CD14-positive monocyte (primary cell): ENCODE results near the gene CTBP2. TPM values are rescaled to one million over a fixed set of nuclear protein-coding genes. Genes with fewer than 3 reads are reported as not detected.

Source experiments
- DNase-seq, 3 donors: peaks; one replicate each; pipeline ENCODE4 v3.0.0-alpha.2; 2011 to 2022
- H2AFZ ChIP-seq: 2 replicates; pipeline ENCODE4 v1.6.0; 2012; ENCODE audit warnings: mild to moderate bottlenecking, low read depth, low read length, inconsistent platforms; ENCODE audit not compliant: insufficient read depth, poor library complexity, severe bottlenecking
- H3K27ac ChIP-seq, 2 donors: 1 replicate in 1 of 2; 2 replicates in 1 of 2; pipeline ENCODE4 v1.5.1; 2012 to 2013; ENCODE audit warnings: low read length in 2 of 2, control low read depth in 1 of 2, inconsistent platforms in 1 of 2, low read depth in 1 of 2, mild to moderate bottlenecking in 1 of 2
- H3K27me3 ChIP-seq, 2 donors: one replicate each; pipeline versions ENCODE4 v1.6.0 to v1.6.1; 2011 to 2013; ENCODE audit warnings: low read length in 2 of 2; ENCODE audit not compliant: control insufficient read depth in 2 of 2, insufficient read depth in 2 of 2
- H3K36me3 ChIP-seq, 2 donors: replicated peaks in 1 of 2; 1 replicate in 1 of 2; 2 replicates in 1 of 2; pipeline versions ENCODE4 v1.5.1 to v1.6.1; 2012 to 2013; ENCODE audit warnings: low read length in 2 of 2, control low read depth in 1 of 2, inconsistent platforms in 1 of 2, mild to moderate bottlenecking in 1 of 2; ENCODE audit not compliant: insufficient read depth in 2 of 2, control insufficient read depth in 1 of 2
- H3K4me1 ChIP-seq, 2 donors: 1 replicate in 1 of 2; 2 replicates in 1 of 2; pipeline versions ENCODE4 v1.5.1 to v1.6.1; 2012 to 2013; ENCODE audit warnings: low read length in 2 of 2, control low read depth in 1 of 2, inconsistent platforms in 1 of 2, mild to moderate bottlenecking in 1 of 2, moderate library complexity in 1 of 2; ENCODE audit not compliant: insufficient read depth in 2 of 2, control insufficient read depth in 1 of 2
- H3K4me2 ChIP-seq: replicated peaks from 2 replicates; pipeline ENCODE3; 2012; ENCODE audit warnings: low read length, moderate library complexity, mild to moderate bottlenecking; ENCODE audit not compliant: poor library complexity, severe bottlenecking; ENCODE audit errors: extremely low read depth
- H3K4me3 ChIP-seq, 3 experiments: fragments of 200-600 bp in 1 of 3; sonication (generic) in 1 of 3; replicated peaks in 1 of 3; 1 replicate in 2 of 3; 2 replicates in 1 of 3; pipeline ENCODE4 v1.5.1; 2011 to 2013; ENCODE audit warnings: low read length in 3 of 3, mild to moderate bottlenecking in 3 of 3, control low read depth in 2 of 3, low read depth in 2 of 3, inconsistent platforms in 1 of 3, moderate library complexity in 1 of 3
- H3K79me2 ChIP-seq: 2 replicates; pipeline ENCODE4 v1.6.0; 2012; ENCODE audit warnings: mild to moderate bottlenecking, control low read depth, inconsistent platforms, low read length, moderate library complexity; ENCODE audit not compliant: insufficient read depth
- H3K9ac ChIP-seq: 2 replicates; pipeline ENCODE4 v1.6.0; 2017; ENCODE audit warnings: low read length, mild to moderate bottlenecking; ENCODE audit not compliant: insufficient read depth, poor library complexity, severe bottlenecking
- H3K9me3 ChIP-seq, 2 donors: replicated peaks in 1 of 2; 1 replicate in 1 of 2; 2 replicates in 1 of 2; pipeline versions ENCODE4 v1.5.1 to v1.6.1; 2012 to 2013; ENCODE audit warnings: low read length in 2 of 2, control low read depth in 1 of 2; ENCODE audit not compliant: control insufficient read depth in 1 of 2, insufficient read depth in 1 of 2
- H4K20me1 ChIP-seq: 2 replicates; pipeline ENCODE4 v1.6.0; 2012; ENCODE audit warnings: mild to moderate bottlenecking, low read length, control low read depth, moderate library complexity; ENCODE audit not compliant: insufficient read depth
- H3K27ac Mint-ChIP-seq, 7 donors: one replicate each; pipeline ENCODE4 v1.8.0; 2020; ENCODE audit warnings: mild to moderate bottlenecking in 7 of 7, mixed read lengths in 7 of 7, moderate library complexity in 6 of 7, inconsistent platforms in 2 of 7
- H3K27me3 Mint-ChIP-seq, 3 donors: one replicate each; pipeline ENCODE4 v1.8.0; 2021 to 2022; ENCODE audit warnings: low read depth in 3 of 3, mild to moderate bottlenecking in 3 of 3, mixed read lengths in 3 of 3, moderate library complexity in 3 of 3, inconsistent platforms in 1 of 3
- H3K36me3 Mint-ChIP-seq, 2 donors: one replicate each; pipeline ENCODE4 v1.8.0; 2020; ENCODE audit warnings: mixed read lengths in 2 of 2, inconsistent platforms in 1 of 2, mild to moderate bottlenecking in 1 of 2
- H3K4me1 Mint-ChIP-seq: one replicate; pipeline ENCODE4 v1.8.0; 2020; ENCODE audit warnings: mild to moderate bottlenecking, mixed read lengths
- H3K4me3 Mint-ChIP-seq, 2 donors: one replicate each; pipeline ENCODE4 v1.8.0; 2020; ENCODE audit warnings: mild to moderate bottlenecking in 2 of 2, mixed read lengths in 2 of 2, moderate library complexity in 1 of 2
- H3K9me3 Mint-ChIP-seq, 7 donors: one replicate each; pipeline ENCODE4 v1.8.0; 2020 to 2022; ENCODE audit warnings: mixed read lengths in 7 of 7, mild to moderate bottlenecking in 6 of 7, moderate library complexity in 6 of 7, inconsistent platforms in 2 of 7
- CTCF ChIP-seq: fragments of 200-600 bp; IDR thresholded peaks from one replicate; pipeline ENCODE4 v1.8.0; 2022; ENCODE audit warnings: antibody characterized with exemption, mild to moderate bottlenecking
- WGBS: methylation state at CpG from one replicate; pipeline ENCODE4 v1.1.5; 2013; ENCODE audit warnings: missing lambda C conversion rate; ENCODE audit not compliant: insufficient coverage; 5-methylcytosine and 5-hydroxymethylcytosine counted together
- intact Hi-C, 2 donors: fragments of 100-400 bp; cut with micrococcal nuclease; formaldehyde crosslinking; loops; one replicate each; pipeline versions ENCODE4 v1.15.0 to v1.15.1; 2023
- polyA plus RNA-seq, 3 donors: library from polyadenylated mRNA; depleted of rRNA in 1 of 3; unstranded in 2 of 3; stranded (reverse) in 1 of 3; fragments of 300-500 nt in 2 of 3; fragments of >200 nt in 1 of 3; fragmentation: Illumina TruSeq in 2 of 3; gene quantifications; 1 replicate in 2 of 3; 2 replicates in 1 of 3; pipeline ENCODE4 v1.2.3, GENCODE V29; 2012 to 2021

The CTBP2 gene
- polyA plus RNA-seq, 3 donors = 40.9 to 87.1 (median 41.1) TPM

DNA sequence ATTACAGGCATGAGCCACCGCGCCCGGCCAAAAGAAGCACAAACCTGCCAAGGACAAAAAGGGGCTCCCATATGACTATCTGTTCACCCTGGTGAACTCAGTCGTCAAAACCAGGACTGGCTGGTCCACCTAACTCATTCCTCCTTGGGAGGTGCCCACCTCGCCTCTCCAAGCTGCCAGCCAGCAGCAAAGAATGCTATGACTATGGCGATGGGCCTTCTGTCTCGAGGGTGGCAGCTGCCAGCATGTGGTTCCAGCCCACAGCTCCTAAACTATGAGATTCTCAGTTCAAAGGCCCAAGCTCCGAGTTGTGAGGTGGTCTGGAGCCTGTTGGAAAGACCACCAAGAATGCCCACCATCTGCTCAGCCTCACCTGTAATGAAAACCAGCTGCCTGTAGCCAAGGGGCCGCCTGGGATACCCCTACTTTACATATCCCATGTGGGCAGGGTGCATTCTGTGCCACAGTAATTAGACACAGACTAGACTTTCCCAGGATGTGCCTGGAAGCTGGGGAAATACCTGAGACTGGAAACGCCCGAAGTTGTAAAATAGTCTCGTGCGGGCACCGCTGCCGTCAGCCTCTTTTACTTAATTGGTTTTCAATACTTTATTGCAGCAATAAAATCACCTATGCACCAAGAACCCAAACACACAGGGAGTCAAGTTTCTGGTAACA lies 147.4 kb downstream of the CTBP2 start:
- H4K20me1 ChIP-seq = peaks cover 100% of the 10 kb centered on the region
- Mint-ChIP-seq H3K36me3 (peaks cover 35 to 78% of the 10 kb centered on the region in 2 donors), H3K4me3 (no peak overlapping the region), H3K27me3 (peaks cover 0 to 2% (median 0%) of the 10 kb centered on the region in 3 donors), H3K27ac (peak overlapping the region in 1 of 7 donors; percentile 21), H3K4me1 (peaks cover 2% of the 10 kb centered on the region), H3K9me3 (peaks cover 0 to 2% (median 0%) of the 10 kb centered on the region in 7 donors)
- H3K4me2 ChIP-seq = no peak overlapping the region
- no peak overlapping the region for H2AFZ ChIP-seq
- no peak for TF ChIP-seq CTCF
- no peaks in the 10 kb centered on the region for H3K4me1 ChIP-seq
- H3K27me3 ChIP-seq = no peaks in the 10 kb centered on the region
- 93% methylated on average over 7 of the region's 15 CpGs for WGBS
- H3K9ac ChIP-seq = no peak overlapping the region
- peaks cover 91% of the 10 kb centered on the region for H3K79me2 ChIP-seq
- H3K4me3 ChIP-seq = no peak overlapping the region
- H3K9me3 ChIP-seq = no peaks in the 10 kb centered on the region
- intact Hi-C loops = no loop called here
- H3K27ac ChIP-seq = no peak overlapping the region
- no peak for DNase-seq
- H3K36me3 ChIP-seq = peaks cover 46 to 84% of the 10 kb centered on the region in 2 donors

DNA sequence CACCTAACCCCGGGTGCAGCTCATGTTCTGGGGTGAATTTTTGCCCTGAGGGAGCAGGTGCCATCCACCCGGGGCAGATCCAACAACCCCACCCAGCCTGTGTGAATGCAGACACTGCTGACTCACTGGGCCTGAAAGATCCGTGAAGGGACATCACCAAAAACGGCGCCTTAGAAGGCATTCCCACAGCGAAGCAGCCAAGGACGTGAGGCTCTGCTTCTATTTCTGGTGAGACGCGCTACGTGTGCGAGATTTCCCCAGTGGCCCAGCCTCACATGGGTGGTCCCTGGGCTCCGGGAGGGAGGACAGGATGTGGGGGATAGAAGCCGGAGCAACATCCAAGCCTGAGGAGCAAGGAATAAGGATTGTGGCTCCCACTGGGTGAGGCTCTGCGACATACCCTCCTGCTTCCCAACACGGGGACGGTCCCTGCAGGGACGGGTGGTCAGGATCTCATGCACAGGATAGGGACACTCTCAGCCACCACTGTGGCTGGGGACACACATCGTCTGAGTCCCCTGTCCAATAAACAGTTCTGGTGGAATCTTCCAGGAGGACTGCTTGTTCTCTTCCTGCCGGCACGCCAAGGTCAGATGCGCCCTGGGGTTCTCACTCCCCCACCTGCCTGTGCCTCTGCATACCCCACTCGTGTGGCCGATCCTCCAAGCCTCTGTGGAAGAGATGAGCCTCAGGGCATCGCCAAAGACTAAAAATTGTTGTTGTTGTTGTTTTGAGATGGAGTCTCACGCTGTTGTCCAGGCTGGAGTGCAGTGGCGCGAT lies 148.2 kb downstream of the CTBP2 start:
- DNase-seq = no peak
- no peaks in the 10 kb centered on the region for H3K9me3 ChIP-seq
- H2AFZ ChIP-seq = no peak overlapping the region
- intact Hi-C loops = no loop called here
- peaks cover 90% of the 10 kb centered on the region for H3K79me2 ChIP-seq
- TF ChIP-seq CTCF = no peak
- Mint-ChIP-seq H3K4me1 (peaks cover 2% of the 10 kb centered on the region), H3K9me3 (peaks cover 0 to 2% (median 0%) of the 10 kb centered on the region in 7 donors), H3K4me3 (peak overlapping the region in 1 of 2 donors; percentile 31), H3K36me3 (peaks cover 29 to 75% of the 10 kb centered on the region in 2 donors), H3K27me3 (peaks cover 0 to 2% (median 0%) of the 10 kb centered on the region in 3 donors), H3K27ac (peak overlapping the region in 2 of 7 donors; percentile 21 to 24)
- WGBS = 96% methylated on average over 20 of the region's 27 CpGs
- H3K27ac ChIP-seq = no peak overlapping the region
- peaks cover 39 to 84% of the 10 kb centered on the region in 2 donors for H3K36me3 ChIP-seq
- H3K4me2 ChIP-seq = no peak overlapping the region
- H3K4me3 ChIP-seq = no peak overlapping the region
- peaks cover 100% of the 10 kb centered on the region for H4K20me1 ChIP-seq
- H3K9ac ChIP-seq = no peak overlapping the region
- H3K4me1 ChIP-seq = no peaks in the 10 kb centered on the region
- H3K27me3 ChIP-seq = no peaks in the 10 kb centered on the region
